Activated naive CD4-positive, alpha-beta T cell (primary cell): ENCODE results near the gene UNC45A.
"Not testable (repeated sequence)": the region's sequence is repeated elsewhere in the genome, so short reads cannot be mapped to it uniquely, and the experiment has no call there.

ENCODE experiments used
- DNase-seq, 4 experiments: peaks; one replicate each; lab custom pipeline; 2025; lab: John Stamatoyannopoulos, UW

Gene UNC45A, protein sequence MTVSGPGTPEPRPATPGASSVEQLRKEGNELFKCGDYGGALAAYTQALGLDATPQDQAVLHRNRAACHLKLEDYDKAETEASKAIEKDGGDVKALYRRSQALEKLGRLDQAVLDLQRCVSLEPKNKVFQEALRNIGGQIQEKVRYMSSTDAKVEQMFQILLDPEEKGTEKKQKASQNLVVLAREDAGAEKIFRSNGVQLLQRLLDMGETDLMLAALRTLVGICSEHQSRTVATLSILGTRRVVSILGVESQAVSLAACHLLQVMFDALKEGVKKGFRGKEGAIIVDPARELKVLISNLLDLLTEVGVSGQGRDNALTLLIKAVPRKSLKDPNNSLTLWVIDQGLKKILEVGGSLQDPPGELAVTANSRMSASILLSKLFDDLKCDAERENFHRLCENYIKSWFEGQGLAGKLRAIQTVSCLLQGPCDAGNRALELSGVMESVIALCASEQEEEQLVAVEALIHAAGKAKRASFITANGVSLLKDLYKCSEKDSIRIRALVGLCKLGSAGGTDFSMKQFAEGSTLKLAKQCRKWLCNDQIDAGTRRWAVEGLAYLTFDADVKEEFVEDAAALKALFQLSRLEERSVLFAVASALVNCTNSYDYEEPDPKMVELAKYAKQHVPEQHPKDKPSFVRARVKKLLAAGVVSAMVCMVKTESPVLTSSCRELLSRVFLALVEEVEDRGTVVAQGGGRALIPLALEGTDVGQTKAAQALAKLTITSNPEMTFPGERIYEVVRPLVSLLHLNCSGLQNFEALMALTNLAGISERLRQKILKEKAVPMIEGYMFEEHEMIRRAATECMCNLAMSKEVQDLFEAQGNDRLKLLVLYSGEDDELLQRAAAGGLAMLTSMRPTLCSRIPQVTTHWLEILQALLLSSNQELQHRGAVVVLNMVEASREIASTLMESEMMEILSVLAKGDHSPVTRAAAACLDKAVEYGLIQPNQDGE

DNA sequence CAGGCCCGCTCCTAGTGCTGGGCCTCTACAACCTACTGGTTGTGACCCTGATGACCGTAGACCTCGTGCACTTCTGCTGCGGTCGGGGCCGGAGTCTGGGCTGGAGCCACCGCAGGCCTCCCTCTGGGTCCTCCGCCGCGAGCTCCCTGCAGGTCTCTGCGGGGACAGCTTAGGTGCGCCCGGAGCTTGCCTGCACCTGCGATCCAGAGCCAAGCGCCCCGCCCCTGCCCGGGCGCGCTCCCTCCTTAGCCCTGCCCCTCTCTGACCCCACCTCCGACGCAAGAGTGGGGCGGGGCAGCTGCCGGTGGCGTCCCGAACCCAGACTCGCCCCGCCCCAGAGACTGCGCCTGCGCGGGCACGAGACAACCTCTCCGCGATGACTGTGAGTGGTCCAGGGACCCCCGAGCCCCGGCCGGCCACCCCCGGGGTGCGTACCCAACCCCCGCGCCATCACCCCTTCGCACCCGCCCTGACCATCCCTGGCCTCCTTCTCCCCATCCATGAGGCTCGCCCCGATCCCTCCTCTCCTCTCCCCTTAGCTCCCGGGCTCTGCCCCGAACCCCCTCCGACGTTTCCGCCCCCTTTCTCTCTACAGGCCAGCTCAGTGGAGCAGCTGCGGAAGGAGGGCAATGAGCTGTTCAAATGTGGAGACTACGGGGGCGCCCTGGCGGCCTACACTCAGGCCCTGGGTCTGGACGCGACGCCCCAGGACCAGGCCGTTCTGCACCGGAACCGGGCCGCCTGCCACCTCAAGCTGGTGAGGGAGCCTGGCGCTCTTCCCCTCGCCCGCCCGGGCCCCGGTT lies at the start of gene UNC45A:
Gene UNC45A, plus strand, starts transcription at position 337 of the 803 bp plus-strand sequence. Its CDS starts 40 bp downstream, at position 377.
- peak; percentile 87 to 98 (median 90) for DNase-seq

GRCh38 chr15:90885432-90886290 lies 49.4 kb upstream of the UNC45A start:
- DNase-seq: peak; percentile 45 to 76 (median 66)

- no peak for DNase-seq
Measured at GRCh38 chr15:90886291-90886614, 48.8 kb upstream of the UNC45A start.

DNA sequence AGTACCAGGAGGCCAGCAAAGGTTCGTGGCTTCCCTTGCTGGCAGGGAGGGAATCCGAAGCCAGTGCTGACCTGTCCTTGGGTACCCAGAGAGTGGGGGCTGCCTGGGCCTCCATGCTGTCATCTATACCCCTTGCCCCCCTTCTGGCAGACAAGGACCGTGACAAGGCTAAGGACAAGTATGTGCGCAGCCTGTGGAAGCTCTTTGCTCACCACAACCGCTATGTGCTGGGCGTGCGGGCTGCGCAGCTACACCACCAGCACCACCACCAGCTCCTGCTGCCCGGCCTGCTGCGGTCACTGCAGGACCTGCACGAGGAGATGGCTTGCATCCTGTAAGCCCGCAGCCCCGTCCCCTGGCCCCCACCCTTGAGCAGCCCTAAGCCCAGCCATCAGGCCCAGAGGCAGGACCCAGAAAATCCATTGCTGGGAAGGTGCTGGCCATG lies 48.0 kb upstream of the UNC45A start:
- no peak for DNase-seq

GRCh38 chr15:90889313-90889730 lies 45.8 kb upstream of the UNC45A start:
- no peak for DNase-seq

DNA sequence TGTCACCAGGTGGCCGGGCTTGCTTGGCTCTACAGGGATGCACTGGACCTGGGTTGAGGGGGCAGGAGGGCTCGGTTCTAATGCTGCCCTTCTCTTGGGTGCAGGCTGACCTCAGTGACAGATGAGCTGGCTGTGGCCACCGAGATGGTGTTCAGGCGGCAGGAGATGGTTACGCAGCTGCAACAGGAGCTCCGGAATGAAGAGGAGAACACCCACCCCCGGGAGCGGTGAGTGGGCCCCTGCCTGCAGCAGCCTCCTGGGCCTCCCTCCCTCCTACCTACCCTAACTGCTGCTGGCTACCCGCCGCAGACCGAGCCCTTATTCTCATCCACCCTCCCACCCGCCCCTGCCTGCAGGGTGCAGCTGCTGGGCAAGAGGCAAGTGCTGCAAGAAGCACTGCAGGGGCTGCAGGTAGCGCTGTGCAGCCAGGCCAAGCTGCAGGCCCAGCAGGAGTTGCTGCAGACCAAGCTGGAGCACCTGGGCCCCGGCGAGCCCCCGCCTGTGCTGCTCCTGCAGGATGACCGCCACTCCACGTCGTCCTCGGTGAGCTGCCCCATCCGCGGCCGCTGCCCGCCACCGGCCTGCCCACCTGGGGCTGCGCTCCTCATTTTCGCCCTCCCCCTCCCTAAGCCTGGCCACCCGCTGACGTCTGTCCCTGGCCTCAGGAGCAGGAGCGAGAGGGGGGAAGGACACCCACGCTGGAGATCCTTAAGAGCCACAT lies 45.2 kb upstream of the UNC45A start:
- DNase-seq: no peak

GRCh38 chr15:90890839-90891238 lies 44.2 kb upstream of the UNC45A start:
- DNase-seq: no peak

GRCh38 chr15:90891346-90891949 lies 43.6 kb upstream of the UNC45A start:
- no peak for DNase-seq

DNA sequence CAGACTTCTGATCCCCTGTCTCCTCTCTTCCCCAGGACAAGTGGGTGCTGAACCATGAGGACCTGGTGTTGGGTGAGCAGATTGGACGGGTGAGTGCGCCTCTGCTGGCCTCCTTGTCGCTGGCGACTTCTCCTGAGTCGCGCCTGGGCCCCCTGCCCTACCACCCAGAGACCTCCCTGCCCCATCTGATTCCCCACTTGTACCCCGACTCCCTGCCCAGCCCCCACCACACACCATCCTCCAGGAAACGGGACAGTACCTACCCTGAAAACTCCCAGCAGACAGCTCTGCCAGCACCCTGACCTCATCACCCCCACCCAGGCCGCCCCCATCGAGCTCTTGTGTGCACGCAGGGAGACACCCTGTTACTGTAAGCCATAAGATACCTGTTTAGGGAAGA lies 43.1 kb upstream of the UNC45A start:
- DNase-seq: no peak

GRCh38 chr15:90892498-90893174 lies 42.4 kb upstream of the UNC45A start:
- no peak for DNase-seq

- DNase-seq: no peak
Measured at GRCh38 chr15:90893175-90894090, 41.7 kb upstream of the UNC45A start.

- DNase-seq: no peak
Measured at GRCh38 chr15:90895571-90896117, 39.4 kb upstream of the UNC45A start.

DNA sequence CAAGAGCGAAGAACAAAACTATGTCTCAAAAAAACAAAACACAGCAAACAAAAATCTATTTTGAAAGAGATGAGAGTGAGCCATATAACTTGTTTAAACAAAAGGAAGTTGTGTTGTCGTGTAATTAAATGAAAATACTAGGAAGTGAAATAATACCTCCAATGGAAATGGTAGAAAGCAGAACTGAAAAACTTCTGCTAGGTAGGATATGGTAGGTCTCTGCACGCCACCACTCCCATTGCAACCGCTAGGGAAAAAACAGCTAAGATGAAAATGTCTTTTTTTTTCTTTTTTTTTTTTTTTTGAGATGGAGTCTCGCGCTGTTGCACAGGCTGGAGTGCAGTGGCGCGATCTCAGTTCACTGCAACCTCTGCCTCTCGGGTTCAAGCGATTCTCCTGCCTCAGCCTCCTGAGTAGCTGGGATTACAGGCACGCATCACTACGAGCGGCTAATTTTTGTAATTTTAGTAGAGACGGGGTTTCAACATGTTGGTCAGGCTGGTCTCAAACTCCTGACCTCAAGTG lies 37.9 kb upstream of the UNC45A start:
- not testable (repeated sequence) for DNase-seq

DNA sequence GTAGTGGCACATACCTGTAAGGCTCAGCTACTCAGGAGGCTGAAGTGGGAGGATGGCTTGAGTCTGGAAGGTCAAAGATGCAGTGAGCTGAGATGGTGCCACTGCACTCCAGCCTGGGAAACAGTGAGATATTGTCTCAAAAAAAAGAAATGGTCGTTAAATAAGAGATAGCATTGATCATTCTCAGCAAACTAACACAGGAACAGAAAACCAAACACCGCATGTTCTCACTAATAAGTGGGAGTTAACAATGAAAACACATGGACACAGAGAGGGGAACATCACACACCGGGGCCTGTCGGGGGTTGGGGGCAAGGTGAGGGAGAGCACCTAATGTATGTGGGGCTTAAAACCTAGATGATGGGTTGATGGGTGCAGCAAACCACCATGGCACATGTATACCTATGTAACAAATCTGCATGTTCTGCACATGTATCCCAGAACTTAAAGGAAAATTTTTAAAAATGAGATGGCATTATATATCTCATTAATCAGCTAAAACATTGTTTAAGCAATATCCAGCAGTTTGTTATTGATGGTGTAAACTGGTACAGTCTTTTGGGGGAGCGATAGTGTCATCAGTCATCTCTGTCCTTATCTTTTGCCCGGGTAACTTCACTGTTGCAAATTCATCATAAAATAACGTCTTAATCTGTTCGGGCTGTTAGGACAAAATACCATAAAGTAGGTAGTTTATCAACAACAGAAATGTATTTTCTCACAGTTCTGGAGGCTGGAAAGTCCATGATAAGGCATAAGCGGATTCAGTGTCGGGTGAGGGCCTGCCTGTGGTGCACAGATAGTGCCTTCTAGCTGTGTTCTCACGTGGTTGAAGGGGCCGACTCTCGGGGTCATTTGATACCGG lies 33.7 kb upstream of the UNC45A start:
- no peak for DNase-seq

DNA sequence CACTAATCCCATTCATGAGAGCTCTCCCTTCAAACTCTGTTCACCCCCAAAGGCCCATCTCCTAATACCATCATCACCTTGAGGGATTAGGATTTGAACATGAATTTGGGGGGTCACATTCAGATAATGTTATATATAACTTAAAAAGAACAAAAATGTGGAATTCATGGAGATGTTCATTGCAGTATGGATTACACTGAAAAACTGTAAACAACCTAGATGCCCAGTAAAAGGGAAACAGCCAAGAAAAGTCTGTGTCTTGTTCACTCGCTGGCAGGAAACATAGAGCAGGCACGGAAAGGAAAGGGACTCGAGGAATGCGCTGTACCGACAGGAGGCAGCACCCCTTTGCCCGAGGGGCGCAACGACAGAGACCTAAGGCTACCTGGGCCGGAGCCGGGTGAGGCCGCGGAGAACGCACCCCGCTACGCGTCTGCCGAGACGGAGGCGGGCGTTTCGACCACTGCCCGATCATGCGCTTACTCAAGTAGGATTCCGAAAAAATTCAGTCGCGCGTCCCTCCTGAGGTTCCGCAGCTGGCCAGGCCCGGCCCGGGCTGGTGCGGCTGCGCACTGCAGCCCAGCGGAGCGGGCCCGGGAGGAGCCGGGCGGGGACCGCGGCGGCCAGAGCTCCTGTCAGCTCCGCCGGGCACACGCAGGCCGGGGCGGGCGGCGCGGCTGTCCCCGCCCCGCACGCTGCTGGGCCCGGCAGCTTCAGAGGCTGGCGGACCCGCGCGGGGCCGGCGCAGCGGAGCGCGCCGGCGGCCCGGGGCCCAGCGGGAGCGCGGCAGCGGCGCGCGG lies 32.8 kb upstream of the UNC45A start:
- DNase-seq: peak; percentile 24 to 66 (median 48)
